DOHH2 (cell line): ENCODE measurements around the gene SLC2A9.

Source experiments
- H3F3A ChIP-seq: fragments of 200-600 bp; sonication (generic), shearing (Covaris generic); 2 replicates; pipeline ENCODE4 v1.6.0; 2016; ENCODE audit warnings: antibody characterized with exemption, mild to moderate bottlenecking; ENCODE audit not compliant: control insufficient read depth, insufficient read depth
- H3K27ac ChIP-seq: fragments of 200-600 bp; sonication (generic); 2 replicates; pipeline ENCODE4 v1.5.1; 2014; ENCODE audit warnings: low read depth, mild to moderate bottlenecking, low read length, moderate library complexity
- H3K27me3 ChIP-seq: fragments of 200-600 bp; sonication (generic); 2 replicates; pipeline ENCODE4 v1.6.1; 2014; ENCODE audit warnings: mild to moderate bottlenecking, low read length, mixed read lengths; ENCODE audit not compliant: control insufficient read depth
- H3K36me3 ChIP-seq: fragments of 200-600 bp; sonication (generic); 2 replicates; pipeline ENCODE4 v1.6.1; 2014; ENCODE audit warnings: mild to moderate bottlenecking, low read length, moderate library complexity, mixed read lengths; ENCODE audit not compliant: control insufficient read depth
- H3K4me1 ChIP-seq: fragments of 200-600 bp; sonication (generic); 2 replicates; pipeline ENCODE4 v1.6.1; 2014; ENCODE audit warnings: mild to moderate bottlenecking, low read length, mixed read lengths; ENCODE audit not compliant: control insufficient read depth
- H3K4me2 ChIP-seq: fragments of 200-600 bp; sonication (generic); 2 replicates; pipeline ENCODE4 v1.6.0; 2014; ENCODE audit warnings: mild to moderate bottlenecking, low read length, moderate library complexity
- H3K4me3 ChIP-seq: fragments of 200-600 bp; sonication (generic); 2 replicates; pipeline ENCODE4 v1.5.1; 2014; ENCODE audit warnings: mild to moderate bottlenecking, low read length, mixed read lengths
- H3K79me2 ChIP-seq: fragments of 200-600 bp; sonication (generic); 2 replicates; pipeline ENCODE4 v1.6.1; 2014; ENCODE audit warnings: mild to moderate bottlenecking, low read length, mixed read lengths; ENCODE audit not compliant: control insufficient read depth
- H3K9me2 ChIP-seq: fragments of 200-600 bp; sonication (generic); replicated peaks from 2 replicates; pipeline ENCODE4 v1.6.1; 2014; ENCODE audit warnings: mild to moderate bottlenecking, low read length, mixed read lengths; ENCODE audit not compliant: control insufficient read depth
- H3K9me3 ChIP-seq: fragments of 200-600 bp; sonication (generic); 2 replicates; pipeline ENCODE4 v1.6.1; 2014; ENCODE audit warnings: antibody characterized with exemption, low read length, mixed read lengths; ENCODE audit not compliant: control insufficient read depth, insufficient read depth
- H4K20me1 ChIP-seq: fragments of 200-600 bp; sonication (generic); 2 replicates; pipeline ENCODE4 v1.6.0; 2014; ENCODE audit warnings: low read depth, mild to moderate bottlenecking, antibody characterized with exemption, low read length, moderate library complexity; ENCODE audit not compliant: control insufficient read depth, insufficient read depth
- CTCF ChIP-seq: fragments of 200-600 bp; sonication (generic); IDR thresholded peaks from one replicate; pipeline ENCODE4 v1.5.1; 2014; ENCODE audit warnings: antibody characterized with exemption, mild to moderate bottlenecking, low read depth, low read length; ENCODE audit not compliant: poor library complexity, severe bottlenecking
- EZH2phosphoT487 ChIP-seq: fragments of 200-600 bp; sonication (generic); IDR thresholded peaks from 2 replicates; pipeline ENCODE4 v1.6.1; 2017; ENCODE audit warnings: borderline replicate concordance, mild to moderate bottlenecking, antibody characterized with exemption, low read length, moderate library complexity, mixed read lengths

Gene SLC2A9

GRCh38 chr4:9841072-9841471 is 180.2 kb downstream of the SLC2A9 start:
- Histone ChIP-seq H4K20me1 (no peaks in the 10 kb centered on the region), H3K9me2 (no peaks in the 10 kb centered on the region), H3K27me3 (no peaks in the 10 kb centered on the region), H3K27ac (no peak overlapping the region), H3F3A (no peaks in the 10 kb centered on the region), H3K9me3 (no peaks in the 10 kb centered on the region), H3K4me3 (no peak overlapping the region), H3K36me3 (no peaks in the 10 kb centered on the region), H3K4me2 (no peak overlapping the region), H3K79me2 (no peaks in the 10 kb centered on the region), H3K4me1 (no peaks in the 10 kb centered on the region)
- no peak for TF ChIP-seq EZH2phosphoT487

GRCh38 chr4:9835430-9835829 is 185.9 kb downstream of the SLC2A9 start:
- H3K27me3 ChIP-seq = no peaks in the 10 kb centered on the region
- no peaks in the 10 kb centered on the region for H4K20me1 ChIP-seq
- H3K9me2 ChIP-seq = no peaks in the 10 kb centered on the region
- no peak overlapping the region for H3K4me3 ChIP-seq
- TF ChIP-seq CTCF (no peak), EZH2phosphoT487 (no peak)
- H3K36me3 ChIP-seq = no peaks in the 10 kb centered on the region
- no peaks in the 10 kb centered on the region for H3K4me1 ChIP-seq
- no peak overlapping the region for H3K4me2 ChIP-seq
- no peaks in the 10 kb centered on the region for H3F3A ChIP-seq
- no peaks in the 10 kb centered on the region for H3K79me2 ChIP-seq
- H3K9me3 ChIP-seq = no peaks in the 10 kb centered on the region
- no peak overlapping the region for H3K27ac ChIP-seq

GRCh38 chr4:9833421-9833820 is 187.9 kb downstream of the SLC2A9 start:
- Histone ChIP-seq H3K79me2 (no peaks in the 10 kb centered on the region), H3K9me2 (no peaks in the 10 kb centered on the region), H4K20me1 (no peaks in the 10 kb centered on the region), H3K27ac (no peak overlapping the region), H3K4me3 (no peak overlapping the region), H3K9me3 (no peaks in the 10 kb centered on the region), H3F3A (no peaks in the 10 kb centered on the region), H3K4me2 (no peak overlapping the region), H3K27me3 (no peaks in the 10 kb centered on the region), H3K4me1 (no peaks in the 10 kb centered on the region), H3K36me3 (no peaks in the 10 kb centered on the region)
- TF ChIP-seq CTCF (no peak), EZH2phosphoT487 (no peak)

GRCh38 chr4:9832640-9833039 is 188.7 kb downstream of the SLC2A9 start:
- Histone ChIP-seq H3K4me1 (no peaks in the 10 kb centered on the region), H3K27ac (no peak overlapping the region), H3K4me2 (no peak overlapping the region), H3K9me3 (no peaks in the 10 kb centered on the region), H4K20me1 (no peaks in the 10 kb centered on the region), H3K36me3 (no peaks in the 10 kb centered on the region), H3F3A (no peaks in the 10 kb centered on the region), H3K4me3 (no peak overlapping the region), H3K79me2 (no peaks in the 10 kb centered on the region), H3K9me2 (no peaks in the 10 kb centered on the region), H3K27me3 (no peaks in the 10 kb centered on the region)
- TF ChIP-seq CTCF = no peak
- no peak for TF ChIP-seq EZH2phosphoT487
